GDM1 (cell line): ENCODE results near the gene BTBD2.
"Not testable (repeated sequence)": the region's sequence is repeated elsewhere in the genome, so short reads cannot be mapped to it uniquely, and the experiment has no call there.

Source experiments
- DNase-seq: peaks from one replicate; lab custom pipeline; 2025; lab: John Stamatoyannopoulos, UW

The BTBD2 gene

GRCh38 chr19:2014131-2014571 lies 1.4 kb downstream of the BTBD2 start:
- no peak for DNase-seq

GRCh38 chr19:2013683-2013961 lies 1.9 kb downstream of the BTBD2 start:
- no peak for DNase-seq

- DNase-seq: no peak
Observed at GRCh38 chr19:2012941-2013682, 2.4 kb downstream of the BTBD2 start.

GRCh38 chr19:2011169-2011568 lies 4.3 kb downstream of the BTBD2 start:
- DNase-seq: no peak

- no peak for DNase-seq
Observed at GRCh38 chr19:2010135-2010668, 5.3 kb downstream of the BTBD2 start.

GRCh38 chr19:2003874-2004273 lies 11.6 kb downstream of the BTBD2 start:
- no peak for DNase-seq

GRCh38 chr19:1999856-2000515 lies 15.5 kb downstream of the BTBD2 start:
- DNase-seq: no peak

- DNase-seq: no peak
Observed at GRCh38 chr19:1998712-1999708, 16.5 kb downstream of the BTBD2 start.

- DNase-seq: no peak
Observed at GRCh38 chr19:1997353-1998233, 17.9 kb downstream of the BTBD2 start.

- DNase-seq: no peak
Observed at GRCh38 chr19:1992759-1993260, 22.7 kb downstream of the BTBD2 start.

GRCh38 chr19:1991018-1991913 lies 24.2 kb downstream of the BTBD2 start:
- DNase-seq: no peak

- no peak for DNase-seq
Observed at GRCh38 chr19:1990230-1991017, 25.1 kb downstream of the BTBD2 start.

GRCh38 chr19:1989513-1990229 lies 25.8 kb downstream of the BTBD2 start:
- no peak for DNase-seq

- DNase-seq: not testable (repeated sequence)
Observed at GRCh38 chr19:1988464-1988863, 27.1 kb downstream of the BTBD2 start.

- DNase-seq: no peak
Observed at GRCh38 chr19:1987197-1988187, 28.0 kb downstream of the BTBD2 start.

- DNase-seq: no peak
Observed at GRCh38 chr19:1986357-1987162, 29.0 kb downstream of the BTBD2 start.
